GM12878 (cell line): ENCODE data around the gene BEND4.

ENCODE experiments used
- CTCF ChIP-seq, 3 experiments: IDR thresholded peaks in 2 of 3; conservative IDR thresholded peaks in 1 of 3; 2 replicates each; pipeline ENCODE4 v1.5.1; 2011; ENCODE audit warnings: low read depth in 3 of 3, low read length in 3 of 3, mild to moderate bottlenecking in 3 of 3, control low read depth in 2 of 3, moderate library complexity in 2 of 3, inconsistent platforms in 1 of 3, mixed read lengths in 1 of 3; ENCODE audit not compliant: control insufficient read depth in 2 of 3, insufficient read depth in 1 of 3; ENCODE audit errors: extremely low read depth in 1 of 3
- DPF2 ChIP-seq: fragments of 450-650 bp; IDR thresholded peaks from 2 replicates; pipeline ENCODE4 v1.6.1; 2017; ENCODE audit warnings: mild to moderate bottlenecking
- ETV6 ChIP-seq, 2 experiments: fragments of 450-650 bp in 1 of 2; IDR thresholded peaks in 1 of 2; conservative IDR thresholded peaks in 1 of 2; 2 replicates each; pipeline ENCODE4 v1.6.1; 2014; ENCODE audit warnings: antibody characterized with exemption in 1 of 2, borderline replicate concordance in 1 of 2, low read depth in 1 of 2, mild to moderate bottlenecking in 1 of 2, moderate library complexity in 1 of 2
- JUNB ChIP-seq: IDR thresholded peaks from 2 replicates; pipeline ENCODE4 v1.6.1; 2016; ENCODE audit warnings: antibody characterized with exemption, mild to moderate bottlenecking
- PBX3 ChIP-seq: IDR thresholded peaks from 2 replicates; pipeline ENCODE4 v1.6.1; 2011; ENCODE audit warnings: mild to moderate bottlenecking, low read depth, low read length, moderate library complexity; ENCODE audit not compliant: insufficient replicate concordance
- POLR2A ChIP-seq: IDR thresholded peaks from 2 replicates; pipeline ENCODE4 v1.6.1; 2011; ENCODE audit warnings: low read depth, mild to moderate bottlenecking, low read length

- TF ChIP-seq DPF2 (no peak), CTCF (IDR thresholded peaks at IDR 0.05 in 2 of 3, conservative IDR thresholded peaks at IDR 0.05 in 1 of 3; ENCODE audit: control insufficient read depth in 2 of 3, extremely low read depth in 1 of 3, insufficient read depth in 1 of 3, low read depth in 3 of 3, low read length in 3 of 3) (no peak), ETV6 (conservative IDR thresholded peaks at IDR 0.05 in 1 of 2, IDR thresholded peaks at IDR 0.05 in 1 of 2; ENCODE audit: borderline replicate concordance in 1 of 2, low read depth in 1 of 2) (no peak), PBX3 (no peak), POLR2A (no peak), JUNB (no peak)
These were observed at the start of gene BEND4 for GRCh38 chr4:42152507-42153504.
